Activated B cell treated with CpG ODN at 0.5 μM for 24 hours (primary cell): ENCODE results near the gene LRCH1. TPM values are rescaled to one million over a fixed set of nuclear protein-coding genes. Genes with fewer than 3 reads are reported as not detected.
A peak's percentile ranks its signal among the peaks of the same experiment; 100 is the strongest.

Experiments
- ATAC-seq: fragments of 200-7000 bp; cut with Tn5 transposase; one replicate; pipeline ENCODE4 v1.10.0; 2021; ENCODE audit warnings: low read depth, mild to moderate bottlenecking, moderate library complexity
- CTCF ChIA-PET: fragments of 350-600 bp; sonication (Branson Sonifier 250); formaldehyde crosslinking; loops from one replicate; lab custom pipeline; 2021; ENCODE audit warnings: antibody characterized with exemption; lab: Charles Lee
- POLR2A ChIA-PET: fragments of 350-600 bp; sonication (Branson Sonifier 250); formaldehyde crosslinking; loops from one replicate; lab custom pipeline; 2021; ENCODE audit warnings: antibody characterized with exemption; lab: Charles Lee
- DNase-seq: peaks from one replicate; pipeline ENCODE4 v3.0.0; 2022
- H3K27ac Mint-ChIP-seq: one replicate; pipeline ENCODE4 v1.8.0; 2020; ENCODE audit warnings: mixed read lengths
- H3K27me3 Mint-ChIP-seq: one replicate; pipeline ENCODE4 v1.8.0; 2021; ENCODE audit warnings: mixed read lengths
- H3K36me3 Mint-ChIP-seq: one replicate; pipeline ENCODE4 v1.8.0; 2021; ENCODE audit warnings: low read depth, mixed read lengths
- H3K4me1 Mint-ChIP-seq: one replicate; pipeline ENCODE4 v1.8.0; 2021; ENCODE audit warnings: mixed read lengths
- H3K4me3 Mint-ChIP-seq: one replicate; pipeline ENCODE4 v1.8.0; 2020; ENCODE audit warnings: mild to moderate bottlenecking, mixed read lengths
- H3K9me3 Mint-ChIP-seq: one replicate; pipeline ENCODE4 v1.8.0; 2020; ENCODE audit warnings: mixed read lengths
- intact Hi-C: fragments of 100-400 bp; cut with micrococcal nuclease; formaldehyde crosslinking; loops from one replicate; pipeline ENCODE4 v1.15.1; 2024
- total RNA-seq: library from RNA; stranded (reverse); gene quantifications from 2 replicates; pipeline ENCODE4 v1.2.3, GENCODE V29; 2022
- TF ChIP-seq, protein P1 (sequence below): fragments of 200-600 bp; IDR thresholded peaks from one replicate; pipeline ENCODE4 v1.8.0; 2022; ENCODE audit warnings: antibody characterized with exemption, mild to moderate bottlenecking

Gene LRCH1
- total RNA-seq, 1 donor from 2014 or later, result 46.3 TPM

DNA sequence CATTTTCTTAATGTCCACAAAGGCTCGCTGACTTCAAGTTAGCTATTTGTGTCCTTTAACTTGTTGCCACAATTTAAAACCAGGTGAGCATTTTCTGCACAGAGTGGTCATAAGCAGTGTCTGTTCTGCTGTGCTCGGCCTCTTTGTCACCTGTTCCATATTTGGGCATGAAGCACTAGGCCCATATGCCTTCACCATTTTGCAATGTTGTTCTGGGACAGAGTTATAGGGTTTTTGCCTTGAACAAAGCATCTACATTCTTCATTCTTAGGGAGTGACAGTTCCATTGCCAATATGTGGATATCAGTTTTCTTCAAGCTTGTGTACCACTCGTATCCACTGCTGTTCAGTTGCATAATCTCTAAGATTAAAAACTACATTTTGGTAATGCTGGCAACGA lies 56.1 kb downstream of the LRCH1 start:
- Mint-ChIP-seq H3K4me3 (no peak overlapping the region), H3K9me3 (no peaks in the 10 kb centered on the region)
- POLR2A ChIA-PET, result interaction anchor here (1.7 to 2.7 kb wide), 2 partner anchors 12 to 56 kb away, joined by 5 to 7 read pairs; partner anchors contain the start of gene LRCH1

DNA sequence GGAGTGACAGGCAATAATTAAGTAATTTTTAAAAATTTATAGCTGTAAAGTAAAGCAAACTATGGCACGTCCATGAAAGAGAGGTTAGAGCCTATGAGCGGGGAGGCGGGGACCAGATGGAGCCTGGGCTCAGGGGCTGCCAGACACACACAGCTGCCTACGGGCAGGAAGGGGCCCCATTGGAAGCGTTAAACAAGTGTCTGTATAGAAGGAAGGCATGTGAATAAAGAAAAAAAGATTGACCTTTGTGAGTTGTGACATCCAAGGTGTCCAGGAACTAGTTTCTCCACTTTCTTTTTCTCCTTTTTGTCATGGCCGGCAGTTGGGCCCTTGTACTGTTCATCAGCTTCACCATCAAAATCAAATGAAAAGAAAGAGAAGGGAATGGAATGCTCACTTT lies 56.8 kb downstream of the LRCH1 start:
- TF ChIP-seq, protein P1, sequence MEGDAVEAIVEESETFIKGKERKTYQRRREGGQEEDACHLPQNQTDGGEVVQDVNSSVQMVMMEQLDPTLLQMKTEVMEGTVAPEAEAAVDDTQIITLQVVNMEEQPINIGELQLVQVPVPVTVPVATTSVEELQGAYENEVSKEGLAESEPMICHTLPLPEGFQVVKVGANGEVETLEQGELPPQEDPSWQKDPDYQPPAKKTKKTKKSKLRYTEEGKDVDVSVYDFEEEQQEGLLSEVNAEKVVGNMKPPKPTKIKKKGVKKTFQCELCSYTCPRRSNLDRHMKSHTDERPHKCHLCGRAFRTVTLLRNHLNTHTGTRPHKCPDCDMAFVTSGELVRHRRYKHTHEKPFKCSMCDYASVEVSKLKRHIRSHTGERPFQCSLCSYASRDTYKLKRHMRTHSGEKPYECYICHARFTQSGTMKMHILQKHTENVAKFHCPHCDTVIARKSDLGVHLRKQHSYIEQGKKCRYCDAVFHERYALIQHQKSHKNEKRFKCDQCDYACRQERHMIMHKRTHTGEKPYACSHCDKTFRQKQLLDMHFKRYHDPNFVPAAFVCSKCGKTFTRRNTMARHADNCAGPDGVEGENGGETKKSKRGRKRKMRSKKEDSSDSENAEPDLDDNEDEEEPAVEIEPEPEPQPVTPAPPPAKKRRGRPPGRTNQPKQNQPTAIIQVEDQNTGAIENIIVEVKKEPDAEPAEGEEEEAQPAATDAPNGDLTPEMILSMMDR, result no peak
- Mint-ChIP-seq H3K4me1 (peaks cover 86% of the 10 kb centered on the region), H3K27me3 (no peaks in the 10 kb centered on the region), H3K27ac (peak overlapping the region; percentile 65), H3K9me3 (no peaks in the 10 kb centered on the region), H3K4me3 (no peak overlapping the region), H3K36me3 (peaks cover 1% of the 10 kb centered on the region)
- ATAC-seq (no peak), DNase-seq (no peak)
- CTCF ChIA-PET, result interaction anchor here (1.1 kb wide), 1 partner anchor 9 kb away, joined by 5 read pairs; no protein-coding TSS in a partner anchor
- intact Hi-C loops, result loop anchor here (1.0 to 5.0 kb wide), 3 partner anchors 12 to 68 kb away; no protein-coding TSS in a partner anchor
- POLR2A ChIA-PET, result interaction anchor here (1.7 to 2.7 kb wide), 2 partner anchors 11 to 57 kb away, joined by 5 to 7 read pairs; partner anchors contain the start of gene LRCH1

More for the DNA sequence above, 56.1 kb downstream of the LRCH1 start:
- Mint-ChIP-seq H3K4me1 (peaks cover 86% of the 10 kb centered on the region), H3K27ac (peak overlapping the region; percentile 57), H3K36me3 (peaks cover 1% of the 10 kb centered on the region), H3K27me3 (no peaks in the 10 kb centered on the region)
- TF ChIP-seq, protein P1, result no peak
- CTCF ChIA-PET, result interaction anchor here (1.1 kb wide), 1 partner anchor 9 kb away, joined by 5 read pairs; no protein-coding TSS in a partner anchor
- intact Hi-C loops, result loop anchor here (1.0 to 5.0 kb wide), 3 partner anchors 12 to 68 kb away; no protein-coding TSS in a partner anchor
- no peak for ATAC-seq
- no peak for DNase-seq

GRCh38 chr13:46612267-46612666 lies 59.3 kb downstream of the LRCH1 start:
- TF ChIP-seq, protein P1, result no peak
- H3K4me1 Mint-ChIP-seq, result peaks cover 86% of the 10 kb centered on the region
- peaks cover 1% of the 10 kb centered on the region for H3K36me3 Mint-ChIP-seq
- no peak for ATAC-seq
- no peaks in the 10 kb centered on the region for H3K27me3 Mint-ChIP-seq
- no peak for DNase-seq
- intact Hi-C loops, result no loop called here
- ChIA-PET CTCF (no interaction called here), POLR2A (interaction anchor here (1.1 kb wide), 1 partner anchor 17 kb away, joined by 3 read pairs; no protein-coding TSS in a partner anchor)
- no peak overlapping the region for H3K4me3 Mint-ChIP-seq
- H3K27ac Mint-ChIP-seq, result peak overlapping the region; percentile 35
- H3K9me3 Mint-ChIP-seq, result no peaks in the 10 kb centered on the region

DNA sequence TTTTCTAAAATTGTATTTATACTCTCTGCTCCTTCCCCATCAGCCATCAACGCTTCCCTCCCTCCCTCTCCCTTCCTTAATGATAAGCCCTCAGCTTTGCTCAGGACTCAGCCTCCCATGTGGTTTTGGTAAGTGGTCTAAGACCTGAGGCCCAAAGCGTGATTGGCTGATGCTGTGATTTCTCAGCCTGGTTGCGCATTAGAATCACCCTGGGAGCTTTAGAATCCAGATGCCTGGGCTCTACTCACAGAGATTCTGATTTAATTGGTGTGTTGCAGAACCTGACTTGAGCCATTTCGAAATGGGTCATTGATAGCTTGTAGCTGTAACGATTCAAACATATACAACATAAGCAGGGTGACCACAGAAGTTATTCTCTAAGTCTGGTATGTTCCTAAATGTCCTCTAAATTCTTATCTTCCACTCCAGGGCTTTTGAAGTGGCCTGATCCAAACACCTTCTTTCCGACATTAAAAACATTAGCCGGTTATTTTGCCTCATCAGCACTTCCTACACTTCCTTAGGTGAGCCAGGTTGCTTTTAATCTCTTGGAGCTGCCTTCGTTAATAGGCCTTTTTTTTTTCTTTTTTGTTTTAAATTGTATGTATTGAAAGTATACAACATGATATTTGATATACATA lies 60.6 kb downstream of the LRCH1 start:
- ChIA-PET POLR2A (interaction anchor here (0.6 to 0.9 kb wide), 2 partner anchors 18 to 34 kb away, joined by 3 to 9 read pairs; no protein-coding TSS in a partner anchor), CTCF (interaction anchor here (0.7 to 0.8 kb wide), 2 partner anchors 9 to 61 kb away, joined by 3 read pairs; no protein-coding TSS in a partner anchor)
- intact Hi-C loops, result loop anchor here (1.0 to 2.0 kb wide), 2 partner anchors 7 to 15 kb away; no protein-coding TSS in a partner anchor
- DNase-seq, result no peak
- H3K4me3 Mint-ChIP-seq, result no peak overlapping the region
- no peaks in the 10 kb centered on the region for H3K27me3 Mint-ChIP-seq
- ATAC-seq, result no peak
- no peaks in the 10 kb centered on the region for H3K9me3 Mint-ChIP-seq
- no peak overlapping the region for H3K27ac Mint-ChIP-seq
- H3K4me1 Mint-ChIP-seq, result peaks cover 86% of the 10 kb centered on the region
- H3K36me3 Mint-ChIP-seq, result peaks cover 1% of the 10 kb centered on the region
- TF ChIP-seq, protein P1, result no peak

DNA sequence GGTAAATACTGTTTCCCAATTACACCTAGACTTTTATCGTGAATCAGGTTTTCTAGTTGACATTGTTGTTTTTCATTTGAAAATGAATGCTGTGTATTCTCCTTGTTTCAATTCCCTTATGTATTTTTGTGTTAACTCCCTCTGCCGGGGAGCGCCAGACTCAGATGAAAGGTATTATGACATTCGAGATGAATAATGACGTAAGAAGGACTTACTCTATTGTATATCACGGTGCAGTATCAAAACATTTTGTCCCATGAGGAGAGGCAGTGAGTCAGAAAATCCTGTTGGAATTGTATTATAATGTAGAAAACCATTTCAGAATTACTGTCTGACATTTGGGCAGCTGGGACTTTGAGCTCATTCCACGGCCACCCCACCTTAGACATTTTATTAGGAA lies 61.6 kb downstream of the LRCH1 start:
- CTCF ChIA-PET, result no interaction called here
- H3K27ac Mint-ChIP-seq, result no peak overlapping the region
- H3K4me3 Mint-ChIP-seq, result no peak overlapping the region

More for the DNA sequence above, 61.6 kb downstream of the LRCH1 start:
- Mint-ChIP-seq H3K27me3 (no peaks in the 10 kb centered on the region), H3K36me3 (peaks cover 1% of the 10 kb centered on the region), H3K9me3 (no peaks in the 10 kb centered on the region), H3K4me1 (peaks cover 86% of the 10 kb centered on the region)
- DNase-seq, result no peak
- POLR2A ChIA-PET, result interaction anchor here (0.6 to 1.2 kb wide), 3 partner anchors 17 to 1732 kb away, joined by 3 to 4 read pairs (median 3); partner anchors contain the start of gene LRCH1
- no peak for ATAC-seq
- TF ChIP-seq, protein P1, result no peak
- intact Hi-C loops, result loop anchor here (1.0 to 2.0 kb wide), 2 partner anchors 8 to 14 kb away; no protein-coding TSS in a partner anchor
